Right lobe of liver (tissue), 4 donors: ENCODE measurements around the gene HLA-DPB1.

Experiments used
- CTCF ChIP-seq, 4 donors: fragments of 200-600 bp in 3 of 4; fragments of 450-650 bp in 1 of 4; IDR thresholded peaks; one replicate each; pipeline versions ENCODE4 v1.5.1 to v1.8.0; 2016 to 2022; ENCODE audit warnings: antibody characterized with exemption in 4 of 4, mild to moderate bottlenecking in 2 of 4
- POLR2A ChIP-seq: fragments of 450-650 bp; IDR thresholded peaks from one replicate; pipeline ENCODE4 v1.6.1; 2017; ENCODE audit warnings: antibody characterized with exemption, mild to moderate bottlenecking
- donor health status: DM: no; HTN: no; CAD: no.
- donor health status: DM: no; HTN: no; CAD: no.
- donor health status: DM: no; HTN: yes; CAD: no.

- TF ChIP-seq CTCF (IDR thresholded peaks at IDR 0.05), result no peak
- no peak for TF ChIP-seq POLR2A
Measured at GRCh38 chr6:33085627-33086026, 9.8 kb downstream of the HLA-DPB1 start.
